ENCODE measurements around the gene SCLY.

DNA sequence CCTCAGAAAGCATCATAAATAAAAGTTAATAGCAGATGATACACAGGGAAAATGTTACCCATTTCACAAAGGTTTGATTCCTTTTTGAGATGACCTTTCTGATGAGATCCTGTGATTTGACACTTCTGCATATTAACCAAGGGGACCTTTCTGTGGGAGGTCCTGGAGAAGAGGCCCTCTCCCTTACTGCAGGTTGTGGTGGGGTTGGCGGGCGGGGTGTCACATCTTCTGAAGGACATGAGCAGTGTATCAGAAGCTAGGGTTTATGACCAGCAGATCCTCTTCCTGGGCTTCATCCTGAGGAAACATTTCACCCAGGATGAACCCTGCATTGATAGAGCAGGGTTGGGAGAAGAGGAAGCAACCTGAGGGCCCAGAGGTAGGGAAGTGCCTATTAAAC lies 37.2 kb upstream of the SCLY start:
- TF ChIP-seq, protein P1, sequence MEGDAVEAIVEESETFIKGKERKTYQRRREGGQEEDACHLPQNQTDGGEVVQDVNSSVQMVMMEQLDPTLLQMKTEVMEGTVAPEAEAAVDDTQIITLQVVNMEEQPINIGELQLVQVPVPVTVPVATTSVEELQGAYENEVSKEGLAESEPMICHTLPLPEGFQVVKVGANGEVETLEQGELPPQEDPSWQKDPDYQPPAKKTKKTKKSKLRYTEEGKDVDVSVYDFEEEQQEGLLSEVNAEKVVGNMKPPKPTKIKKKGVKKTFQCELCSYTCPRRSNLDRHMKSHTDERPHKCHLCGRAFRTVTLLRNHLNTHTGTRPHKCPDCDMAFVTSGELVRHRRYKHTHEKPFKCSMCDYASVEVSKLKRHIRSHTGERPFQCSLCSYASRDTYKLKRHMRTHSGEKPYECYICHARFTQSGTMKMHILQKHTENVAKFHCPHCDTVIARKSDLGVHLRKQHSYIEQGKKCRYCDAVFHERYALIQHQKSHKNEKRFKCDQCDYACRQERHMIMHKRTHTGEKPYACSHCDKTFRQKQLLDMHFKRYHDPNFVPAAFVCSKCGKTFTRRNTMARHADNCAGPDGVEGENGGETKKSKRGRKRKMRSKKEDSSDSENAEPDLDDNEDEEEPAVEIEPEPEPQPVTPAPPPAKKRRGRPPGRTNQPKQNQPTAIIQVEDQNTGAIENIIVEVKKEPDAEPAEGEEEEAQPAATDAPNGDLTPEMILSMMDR (IDR thresholded peaks at IDR 0.05), result no peak
- no peak for TF ChIP-seq EZH2 (IDR thresholded peaks at IDR 0.05; ENCODE audit: borderline replicate concordance, insufficient read depth, low read depth, low read length, poor library complexity, severe bottlenecking)
